GM23338 (cell line): Measurements from ENCODE around the gene SLC22A16.

ENCODE experiments used
- CREB1 ChIP-seq: fragments of 250-450 bp; sonication (Bioruptor Pico); IDR thresholded peaks from 2 replicates; pipeline ENCODE4 v1.5.0; 2020; ENCODE audit warnings: low read depth, mild to moderate bottlenecking, moderate library complexity
- CTCF ChIP-seq, 2 experiments: fragments of 200-600 bp in 1 of 2; sonication (generic) in 1 of 2; conservative IDR thresholded peaks; 2 replicates each; pipeline versions ENCODE4 v1.5.1 to v1.6.1; 2016 to 2017; ENCODE audit warnings: antibody characterized with exemption in 2 of 2, low read depth in 2 of 2, mild to moderate bottlenecking in 2 of 2, moderate library complexity in 1 of 2
- ETS1 ChIP-seq: IDR thresholded peaks from 2 replicates; pipeline ENCODE4 v1.6.1; 2016; ENCODE audit warnings: antibody characterized with exemption
- EZH2 ChIP-seq: fragments of 200-600 bp; sonication (generic); IDR thresholded peaks from one replicate; pipeline ENCODE4 v1.8.0; 2017; ENCODE audit warnings: antibody characterized with exemption, mild to moderate bottlenecking, low read depth; ENCODE audit not compliant: unreplicated experiment
- EZH2phosphoT487 ChIP-seq: fragments of 200-600 bp; sonication (generic); IDR thresholded peaks from one replicate; pipeline ENCODE4 v1.8.1; 2018; ENCODE audit warnings: antibody characterized with exemption; ENCODE audit not compliant: unreplicated experiment
- JUNB ChIP-seq: IDR thresholded peaks from one replicate; pipeline ENCODE4 v1.6.1; 2016; ENCODE audit warnings: antibody characterized with exemption; ENCODE audit not compliant: unreplicated experiment
- NANOG ChIP-seq: IDR thresholded peaks from 2 replicates; pipeline ENCODE4 v1.6.1; 2016; ENCODE audit warnings: antibody characterized with exemption, borderline replicate concordance
- POLR2AphosphoS5 ChIP-seq: IDR thresholded peaks from 2 replicates; pipeline ENCODE4 v1.6.1; 2016; ENCODE audit warnings: antibody characterized with exemption, low read depth
- REST ChIP-seq: IDR thresholded peaks from one replicate; pipeline ENCODE4 v1.6.1; 2018; ENCODE audit warnings: antibody characterized with exemption; ENCODE audit not compliant: unreplicated experiment
- STAT1 ChIP-seq: IDR thresholded peaks from one replicate; pipeline ENCODE4 v1.6.1; 2016; ENCODE audit warnings: antibody characterized with exemption; ENCODE audit not compliant: unreplicated experiment

- TF ChIP-seq CTCF (conservative IDR thresholded peaks at IDR 0.05; ENCODE audit: low read depth in 2 of 2) = no peak
- TF ChIP-seq CREB1 = no peak
- TF ChIP-seq EZH2 = no peak
- no peak for TF ChIP-seq JUNB
- no peak for TF ChIP-seq EZH2phosphoT487
- no peak for TF ChIP-seq STAT1
- no peak for TF ChIP-seq POLR2AphosphoS5
- TF ChIP-seq ETS1 = no peak
- TF ChIP-seq REST = no peak
- no peak for TF ChIP-seq NANOG
Observed at GRCh38 chr6:110439356-110439755, 37.1 kb downstream of the SLC22A16 start.
